Mucosa of descending colon (tissue), 3 donors: ENCODE data around the gene CFAP65. TPM values are rescaled to one million over a fixed set of nuclear protein-coding genes. Genes with fewer than 3 reads are reported as not detected.

Experiments
- ATAC-seq: fragments of 200-7000 bp; cut with Tn5 transposase; one replicate; pipeline ENCODE4 v1.9.1; 2020; ENCODE audit warnings: mild to moderate bottlenecking, moderate library complexity
- DNase-seq, 3 donors: peaks; one replicate each; pipeline ENCODE4 v3.0.0-alpha.2; 2020
- H3K36me3 ChIP-seq: fragments of 200-600 bp; one replicate; pipeline ENCODE4 v1.8.0; 2021; ENCODE audit warnings: low read depth, mild to moderate bottlenecking
- H3K4me1 ChIP-seq: fragments of 200-600 bp; one replicate; pipeline ENCODE4 v1.8.0; 2021; ENCODE audit warnings: low read depth, mild to moderate bottlenecking
- H3K4me3 ChIP-seq: fragments of 200-600 bp; one replicate; pipeline ENCODE4 v1.8.0; 2021; ENCODE audit warnings: mild to moderate bottlenecking
- H3K9me3 ChIP-seq: fragments of 200-600 bp; one replicate; pipeline ENCODE4 v1.8.0; 2021; ENCODE audit warnings: mild to moderate bottlenecking
- intact Hi-C, 2 donors: fragments of 100-400 bp; cut with DNase I in 1 of 2; cut with micrococcal nuclease in 1 of 2; formaldehyde crosslinking; loops; one replicate each; pipeline versions ENCODE4 v1.11.0 to v1.11.1; 2022; cut with DNase I, micrococcal nuclease
- total RNA-seq, 3 donors: library from RNA; stranded (reverse); fragmentation: NEBNext Ultra II Directional in 2 of 3; extraction: Animal tissue kit (Norgen Biotek cat#: 25700) in 2 of 3; gene quantifications; one replicate each; pipeline versions ENCODE4 v1.2.1 to v1.2.4, GENCODE V29; 2021 to 2023
- TF ChIP-seq, protein P1 (sequence below): fragments of 200-600 bp; IDR thresholded peaks from one replicate; pipeline ENCODE4 v1.8.0; 2022; ENCODE audit warnings: antibody characterized with exemption, mild to moderate bottlenecking
- donor health status: DM: no; HTN: no; CAD: no; lungs with moderate emphysema.
- donor health status: DM: no; HTN: no; CAD: no.
- donor health status: DM: no; HTN: yes; CAD: no.

CFAP65 gene
- total RNA-seq, 3 donors from 2014 or later: 0.09 to 0.46 (median 0.27) TPM

DNA sequence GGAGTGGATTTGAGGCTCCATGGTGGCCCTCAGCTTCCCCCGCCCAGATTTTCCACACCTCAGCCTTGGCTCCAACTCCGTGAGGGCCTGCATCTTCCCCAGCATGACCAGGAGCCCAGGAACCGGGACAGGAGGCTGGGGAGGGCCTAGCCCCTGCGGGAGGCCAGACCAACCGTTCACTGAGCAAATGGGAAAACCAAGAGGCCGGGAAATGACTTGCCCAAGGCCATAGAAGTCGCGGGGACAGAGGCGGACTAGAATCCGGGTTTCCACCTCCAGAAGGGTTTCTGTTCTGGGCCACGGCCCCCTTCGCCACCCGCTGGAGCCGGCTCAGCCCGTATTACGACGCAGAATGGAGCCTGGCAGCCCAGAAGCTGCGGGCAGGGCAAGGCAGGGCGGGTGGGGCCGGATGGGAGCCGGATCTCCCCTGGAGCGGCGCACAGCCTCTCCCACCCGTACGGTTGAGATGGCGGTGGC lies 40.2 kb downstream of the CFAP65 start:
- intact Hi-C loops: no loop called here
- H3K4me3 ChIP-seq: peak overlapping the region; percentile 25
- TF ChIP-seq, protein P1, sequence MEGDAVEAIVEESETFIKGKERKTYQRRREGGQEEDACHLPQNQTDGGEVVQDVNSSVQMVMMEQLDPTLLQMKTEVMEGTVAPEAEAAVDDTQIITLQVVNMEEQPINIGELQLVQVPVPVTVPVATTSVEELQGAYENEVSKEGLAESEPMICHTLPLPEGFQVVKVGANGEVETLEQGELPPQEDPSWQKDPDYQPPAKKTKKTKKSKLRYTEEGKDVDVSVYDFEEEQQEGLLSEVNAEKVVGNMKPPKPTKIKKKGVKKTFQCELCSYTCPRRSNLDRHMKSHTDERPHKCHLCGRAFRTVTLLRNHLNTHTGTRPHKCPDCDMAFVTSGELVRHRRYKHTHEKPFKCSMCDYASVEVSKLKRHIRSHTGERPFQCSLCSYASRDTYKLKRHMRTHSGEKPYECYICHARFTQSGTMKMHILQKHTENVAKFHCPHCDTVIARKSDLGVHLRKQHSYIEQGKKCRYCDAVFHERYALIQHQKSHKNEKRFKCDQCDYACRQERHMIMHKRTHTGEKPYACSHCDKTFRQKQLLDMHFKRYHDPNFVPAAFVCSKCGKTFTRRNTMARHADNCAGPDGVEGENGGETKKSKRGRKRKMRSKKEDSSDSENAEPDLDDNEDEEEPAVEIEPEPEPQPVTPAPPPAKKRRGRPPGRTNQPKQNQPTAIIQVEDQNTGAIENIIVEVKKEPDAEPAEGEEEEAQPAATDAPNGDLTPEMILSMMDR: no peak
- DNase-seq: no peak
- H3K36me3 ChIP-seq: no peaks in the 10 kb centered on the region
- peak; percentile 5 for ATAC-seq
- peaks cover 20% of the 10 kb centered on the region for H3K4me1 ChIP-seq
- H3K9me3 ChIP-seq: no peaks in the 10 kb centered on the region

DNA sequence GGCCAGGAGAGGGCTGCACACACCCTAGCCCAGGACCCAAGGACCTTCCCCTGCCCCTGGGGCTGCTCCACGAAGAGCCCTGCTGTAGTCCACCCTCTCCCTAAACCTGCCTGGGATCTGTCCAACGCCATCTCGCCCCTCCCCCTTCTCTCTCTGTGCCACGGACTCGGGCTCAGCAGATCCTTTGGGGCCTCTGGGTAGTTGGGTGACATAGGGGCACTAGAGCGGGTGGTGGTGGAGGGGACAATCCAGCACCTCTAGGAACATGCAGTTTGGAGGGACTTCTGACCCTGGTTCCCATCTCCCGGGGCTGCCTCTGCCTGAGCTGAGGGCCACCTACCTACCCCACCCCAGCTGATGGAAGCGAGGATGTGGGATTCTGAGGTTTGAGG lies 40.8 kb downstream of the CFAP65 start:
- intact Hi-C loops: no loop called here
- ATAC-seq: no peak
- no peak overlapping the region for H3K4me3 ChIP-seq

DNA sequence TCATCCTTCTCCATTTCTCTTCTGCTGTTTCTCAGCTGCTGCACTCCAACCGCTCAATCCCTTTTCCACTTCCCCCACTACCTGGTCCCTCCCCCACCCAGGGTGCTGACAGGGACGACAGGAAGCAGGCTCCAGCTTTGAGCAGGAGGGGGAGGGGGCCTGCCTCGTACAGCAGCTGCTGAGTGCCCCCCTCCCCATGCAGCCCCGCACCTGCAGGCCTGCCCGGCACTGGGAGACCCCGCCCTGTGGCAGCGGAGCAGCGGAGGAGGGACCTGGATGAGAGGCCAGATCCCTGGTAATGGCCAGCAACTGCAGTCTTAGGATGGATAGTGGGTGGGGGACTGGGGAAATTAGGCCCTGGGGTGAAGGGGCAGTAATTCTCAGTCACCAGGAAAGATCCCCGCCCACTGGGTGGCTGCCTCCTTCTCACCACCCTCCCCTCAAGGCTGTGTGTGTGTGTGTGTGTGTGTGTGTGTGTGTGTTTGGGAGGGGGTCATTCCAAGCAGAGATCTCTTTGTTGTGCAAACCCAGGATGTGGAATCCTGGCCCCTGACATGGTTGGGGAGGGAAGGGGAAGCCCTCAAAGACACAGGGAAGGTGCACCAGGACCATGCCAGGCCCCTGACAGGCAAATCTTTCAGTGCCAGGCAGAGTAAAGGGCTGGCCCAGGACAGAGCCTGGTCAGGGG lies 41.3 kb downstream of the CFAP65 start:
- Histone ChIP-seq H3K4me1 (peaks cover 20% of the 10 kb centered on the region), H3K9me3 (no peaks in the 10 kb centered on the region), H3K4me3 (no peak overlapping the region), H3K36me3 (no peaks in the 10 kb centered on the region)
- intact Hi-C loops: no loop called here
- DNase-seq: peak in 2 of 3 donors; percentile 42 to 54
- no peak for ATAC-seq
- TF ChIP-seq, protein P1: no peak

More for the DNA sequence above, 40.8 kb downstream of the CFAP65 start:
- DNase-seq: peak in 2 of 3 donors; percentile 53 to 58
- TF ChIP-seq, protein P1: no peak
- Histone ChIP-seq H3K36me3 (no peaks in the 10 kb centered on the region), H3K9me3 (no peaks in the 10 kb centered on the region), H3K4me1 (peaks cover 20% of the 10 kb centered on the region)

DNA sequence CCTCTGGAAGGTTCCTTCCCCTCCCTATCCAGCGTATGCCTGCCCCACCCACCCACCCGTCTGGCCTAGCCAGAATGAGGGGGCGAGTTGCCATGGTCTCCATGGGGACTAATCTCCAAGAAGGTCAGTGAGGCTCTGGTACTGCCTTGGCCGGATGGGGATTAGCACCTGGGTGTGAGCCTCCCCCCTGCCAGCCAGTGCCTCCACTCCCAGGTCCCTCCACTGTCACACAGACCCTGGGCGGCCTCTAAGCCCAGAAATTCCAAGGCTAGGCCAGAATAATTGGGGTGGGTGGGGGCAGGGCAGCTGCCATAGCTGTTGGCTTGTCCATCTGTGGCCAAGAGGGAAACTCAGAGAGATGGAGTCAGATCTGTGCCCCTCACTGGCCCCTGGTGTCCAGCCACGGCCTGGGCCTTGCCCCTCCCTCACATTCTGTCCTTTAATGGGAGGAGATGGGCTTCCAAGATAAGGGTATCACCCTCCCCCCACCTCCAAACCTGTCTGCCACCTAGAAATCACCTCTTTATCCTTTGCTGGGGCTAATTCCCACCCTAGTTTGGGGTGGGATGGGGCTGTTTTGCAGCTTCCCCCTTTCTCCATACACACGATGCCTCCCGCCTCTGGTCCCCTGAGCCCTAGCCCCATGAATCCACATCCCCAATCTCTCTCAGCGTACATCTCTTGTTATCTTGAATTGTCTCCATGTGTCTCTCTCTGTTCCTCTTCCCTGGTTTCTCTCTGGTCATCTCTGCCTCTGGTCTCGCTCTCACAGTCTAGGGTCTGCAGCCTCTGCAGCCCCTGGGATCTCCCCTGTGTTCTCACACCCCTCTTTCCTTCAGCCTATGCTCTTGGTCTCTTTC lies 42.1 kb downstream of the CFAP65 start:
- DNase-seq (no peak), ATAC-seq (no peak)
- Histone ChIP-seq H3K4me3 (no peak overlapping the region), H3K4me1 (peaks cover 20% of the 10 kb centered on the region), H3K36me3 (no peaks in the 10 kb centered on the region), H3K9me3 (no peaks in the 10 kb centered on the region)
- TF ChIP-seq, protein P1: no peak
- intact Hi-C loops: no loop called here

DNA sequence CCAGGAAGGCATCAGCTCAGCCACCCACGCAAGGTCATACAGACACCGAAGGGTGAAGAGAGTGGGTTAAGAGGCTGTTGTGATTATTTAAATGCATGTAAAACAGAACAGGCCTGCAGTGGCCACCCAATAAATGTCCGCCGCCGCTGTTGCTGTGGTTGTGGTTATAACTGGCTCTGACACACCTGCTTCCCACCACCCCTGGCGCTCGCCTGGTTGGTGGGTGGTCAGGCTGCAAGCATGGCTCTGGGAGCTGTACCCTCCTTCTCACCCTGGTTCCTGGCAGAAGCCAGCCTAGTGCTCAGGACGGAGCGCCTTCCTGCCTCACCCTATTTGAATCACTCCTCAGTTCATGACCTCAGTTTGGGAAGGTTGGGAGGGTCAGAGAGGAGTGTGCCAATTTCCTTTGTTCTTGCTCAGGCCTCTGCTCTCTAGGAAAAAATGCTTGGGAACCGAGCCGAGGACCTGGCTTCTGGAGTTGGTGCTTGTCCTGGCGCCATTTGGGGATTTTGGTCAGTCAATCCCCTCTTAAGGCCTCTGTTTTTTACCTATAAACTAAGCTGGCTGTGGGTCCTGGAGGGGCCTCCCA lies 42.8 kb downstream of the CFAP65 start:
- TF ChIP-seq, protein P1: no peak
- no peak for ATAC-seq
- H3K36me3 ChIP-seq: no peaks in the 10 kb centered on the region
- peak in 1 of 3 donors; percentile 21 for DNase-seq
- H3K4me1 ChIP-seq: peaks cover 27% of the 10 kb centered on the region
- no peak overlapping the region for H3K4me3 ChIP-seq
- intact Hi-C loops: no loop called here
- H3K9me3 ChIP-seq: no peaks in the 10 kb centered on the region
